GM23338 (cell line): ENCODE measurements around the gene DPH2. TPM values are rescaled to one million over a fixed set of nuclear protein-coding genes. Genes with fewer than 3 reads are reported as not detected.

Source experiments
- ATAC-seq: fragments of 200-7000 bp; cut with Tn5 transposase; 3 replicates; pipeline ENCODE4 v1.9.1; 2020
- DNase-seq: peaks from one replicate; pipeline ENCODE4 v3.0.0-alpha.2; 2015; ENCODE audit warnings: low spot score
- H2AFZ ChIP-seq: fragments of 200-600 bp; sonication (generic); 2 replicates; pipeline ENCODE4 v1.8.0; 2016; ENCODE audit warnings: antibody characterized with exemption, mild to moderate bottlenecking, moderate library complexity
- H3F3A ChIP-seq: fragments of 200-600 bp; sonication (generic); replicated peaks from 2 replicates; pipeline ENCODE4 v1.8.0; 2017; ENCODE audit warnings: antibody characterized with exemption, mixed run types, low read depth
- H3K27ac ChIP-seq: fragments of 200-600 bp; sonication (generic); 2 replicates; pipeline ENCODE4 v1.6.1; 2016; ENCODE audit warnings: low read depth
- H3K27me3 ChIP-seq: fragments of 200-600 bp; sonication (generic); 2 replicates; pipeline ENCODE4 v1.8.0; 2016; ENCODE audit warnings: mild to moderate bottlenecking, mixed run types, moderate library complexity; ENCODE audit not compliant: insufficient read depth
- H3K36me3 ChIP-seq: fragments of 200-600 bp; sonication (generic); 2 replicates; pipeline ENCODE4 v1.8.0; 2016; ENCODE audit warnings: mild to moderate bottlenecking; ENCODE audit not compliant: insufficient read depth
- H3K4me1 ChIP-seq: fragments of 200-600 bp; sonication (generic); 2 replicates; pipeline ENCODE4 v1.8.0; 2016; ENCODE audit warnings: mild to moderate bottlenecking, moderate library complexity; ENCODE audit not compliant: insufficient read depth
- H3K4me2 ChIP-seq: fragments of 200-600 bp; sonication (generic); 2 replicates; pipeline ENCODE4 v1.7.1; 2017; ENCODE audit warnings: mixed run types
- H3K4me3 ChIP-seq: fragments of 200-600 bp; sonication (generic); 2 replicates; pipeline ENCODE4 v1.6.1; 2016; ENCODE audit warnings: mixed run types
- H3K79me2 ChIP-seq: fragments of 200-600 bp; sonication (generic); replicated peaks from 2 replicates; pipeline ENCODE4 v1.8.0; 2017; ENCODE audit warnings: mild to moderate bottlenecking; ENCODE audit not compliant: insufficient read depth
- H3K9me2 ChIP-seq: fragments of 200-600 bp; sonication (generic); 2 replicates; pipeline ENCODE4 v1.8.0; 2017; ENCODE audit not compliant: insufficient read depth
- H4K20me1 ChIP-seq: fragments of 200-600 bp; sonication (generic); replicated peaks from 2 replicates; pipeline ENCODE4 v1.8.0; 2017; ENCODE audit warnings: mild to moderate bottlenecking; ENCODE audit not compliant: insufficient read depth
- H3K27ac Mint-ChIP-seq: 2 replicates; pipeline ENCODE4 v1.8.0; 2020; ENCODE audit warnings: inconsistent platforms, mild to moderate bottlenecking, moderate library complexity, mixed read lengths
- H3K27me3 Mint-ChIP-seq: 3 replicates; pipeline ENCODE4 v1.8.0; 2022; ENCODE audit warnings: low read depth, mild to moderate bottlenecking, moderate library complexity, mixed read lengths, inconsistent platforms; ENCODE audit not compliant: insufficient read depth, poor library complexity
- H3K36me3 Mint-ChIP-seq: 3 replicates; pipeline ENCODE4 v1.8.0; 2021; ENCODE audit warnings: low read depth, mild to moderate bottlenecking, inconsistent platforms, moderate library complexity, mixed read lengths
- H3K4me1 Mint-ChIP-seq: 3 replicates; pipeline ENCODE4 v1.8.0; 2020; ENCODE audit warnings: mild to moderate bottlenecking, inconsistent platforms, mixed read lengths
- H3K4me3 Mint-ChIP-seq: 3 replicates; pipeline ENCODE4 v1.8.0; 2021; ENCODE audit warnings: moderate library complexity, mild to moderate bottlenecking, inconsistent platforms, mixed read lengths
- H3K9me3 Mint-ChIP-seq: 3 replicates; pipeline ENCODE4 v1.8.0; 2020; ENCODE audit warnings: moderate library complexity, mild to moderate bottlenecking, inconsistent platforms, mixed read lengths
- CREB1 ChIP-seq: fragments of 250-450 bp; sonication (Bioruptor Pico); IDR thresholded peaks from 2 replicates; pipeline ENCODE4 v1.5.0; 2020; ENCODE audit warnings: low read depth, mild to moderate bottlenecking, moderate library complexity
- ETS1 ChIP-seq: IDR thresholded peaks from 2 replicates; pipeline ENCODE4 v1.6.1; 2016; ENCODE audit warnings: antibody characterized with exemption
- ZNF462 ChIP-seq: fragments of 250-450 bp; sonication (Bioruptor Pico); IDR thresholded peaks from 2 replicates; pipeline ENCODE4 v1.5.0; 2020; ENCODE audit warnings: mild to moderate bottlenecking, moderate library complexity
- polyA plus RNA-seq: library from polyadenylated mRNA; unstranded; fragments of >200 nt; fragmentation: Nextera tagmentation; extraction: Ambion mirVana; gene quantifications from 2 replicates; pipeline ENCODE4 v1.2.1, GENCODE V29; 2016
- total RNA-seq: library from RNA; depleted of rRNA; stranded (reverse); fragments of >200 nt; shearing (Covaris generic); gene quantifications from 2 replicates; pipeline ENCODE4 v1.2.3, GENCODE V29; 2014

The DPH2 gene
- total and polyA plus RNA-seq, 2 experiments from 2014 or later = 32.1 to 90.3 TPM

GRCh38 chr1:43934986-43935324 lies 34.9 kb upstream of the DPH2 start:
- no peaks in the 10 kb centered on the region for H3K9me3 Mint-ChIP-seq
- Histone ChIP-seq H2AFZ (no peak overlapping the region), H3K27me3 (peaks cover 8% of the 10 kb centered on the region), H4K20me1 (peaks cover 16% of the 10 kb centered on the region), H3K36me3 (no peaks in the 10 kb centered on the region), H3K9me2 (no peaks in the 10 kb centered on the region), H3K4me1 (peaks cover 46% of the 10 kb centered on the region), H3K4me3 (peak overlapping the region; percentile 69; the same call in 1 of the 2 replicates), H3K79me2 (0 out of 2 replicates have a peak, but pooled peaks cover 7% of the 10 kb centered on the region), H3F3A (peaks cover 36% of the 10 kb centered on the region), H3K4me2 (peak overlapping the region; percentile 97), H3K27ac (peak overlapping the region; percentile 66; the same call in 1 of the 2 replicates)
- peaks cover 4% of the 10 kb centered on the region; the same call in 1 of the 3 replicates for H3K36me3 Mint-ChIP-seq
- ATAC-seq (no peak), DNase-seq (no peak)
- peaks cover 36% of the 10 kb centered on the region for H3K27me3 Mint-ChIP-seq
- peaks cover 61% of the 10 kb centered on the region for H3K4me1 Mint-ChIP-seq
- H3K4me3 Mint-ChIP-seq = peak overlapping the region; percentile 81; the same call in 2 of the 3 replicates
- H3K27ac Mint-ChIP-seq = no peak overlapping the region
- TF ChIP-seq CREB1 (CRISPR knock-in tag) (no peak), ETS1 (no peak), ZNF462 (CRISPR knock-in tag) (no peak)
